PC-3 (cell line): ENCODE measurements around the gene GLS2. TPM values are rescaled to one million over a fixed set of nuclear protein-coding genes. Genes with fewer than 3 reads are reported as not detected.

Experiments used
- ATAC-seq: fragments of 200-7000 bp; cut with Tn5 transposase; 2 replicates; pipeline ENCODE4 v1.9.1; 2020; ENCODE audit warnings: mild to moderate bottlenecking, moderate library complexity
- Bru-seq: library from RNA; stranded (reverse); fragments of 400-500 nt; gene quantifications from one replicate; lab custom pipeline; 2021; lab: Mats Ljungman, UMichigan
- BruChase-seq, 2 experiments: library from RNA; stranded (reverse); fragments of 400-500 nt; gene quantifications; one replicate each; lab custom pipeline; 2021; lab: Mats Ljungman, UMichigan
- BruUV-seq: library from RNA; stranded (reverse); fragments of 400-500 nt; replicated peaks from 2 replicates; lab custom pipeline; 2021; lab: Mats Ljungman, UMichigan
- CTCF ChIA-PET: fragments of 300-600 bp; sonication (Branson Sonifier 250); formaldehyde crosslinking; loops from one replicate; lab custom pipeline; 2022; ENCODE audit warnings: antibody characterized with exemption; lab: Charles Lee
- POLR2A ChIA-PET: fragments of 300-600 bp; sonication (Branson Sonifier 250); formaldehyde crosslinking; loops from one replicate; lab custom pipeline; 2022; ENCODE audit warnings: antibody characterized with exemption; ENCODE audit not compliant: unreplicated experiment; lab: Charles Lee
- DNase-seq: peaks from one replicate; pipeline ENCODE4 v3.0.0-alpha.2; 2015
- H2AFZ ChIP-seq: fragments of 300-600 bp; sonication (generic); 2 replicates; pipeline ENCODE4 v1.6.0; 2016; ENCODE audit warnings: antibody characterized with exemption, low read length
- H3F3A ChIP-seq: fragments of 300-600 bp; sonication (generic); one replicate; pipeline ENCODE4 v1.6.0; 2017; ENCODE audit warnings: antibody characterized with exemption, low read length, control low read depth, mild to moderate bottlenecking; ENCODE audit not compliant: unreplicated experiment
- H3K27ac ChIP-seq: fragments of 300-600 bp; sonication (generic); 2 replicates; pipeline ENCODE4 v1.5.1; 2016; ENCODE audit warnings: mild to moderate bottlenecking, low read length
- H3K27me3 ChIP-seq: fragments of 300-600 bp; sonication (generic); 2 replicates; pipeline ENCODE4 v1.6.1; 2016; ENCODE audit warnings: low read length, mixed read lengths
- H3K36me3 ChIP-seq: fragments of 300-600 bp; sonication (generic); 2 replicates; pipeline ENCODE4 v1.6.1; 2016; ENCODE audit warnings: low read depth, mixed run types, low read length, mixed read lengths
- H3K4me1 ChIP-seq: fragments of 300-600 bp; sonication (generic); 2 replicates; pipeline ENCODE4 v1.5.1; 2016; ENCODE audit warnings: low read length; ENCODE audit not compliant: insufficient read depth
- H3K4me2 ChIP-seq: fragments of 300-600 bp; sonication (generic); 2 replicates; pipeline ENCODE4 v1.6.0; 2016; ENCODE audit warnings: low read length
- H3K4me3 ChIP-seq: fragments of 300-600 bp; sonication (generic); 2 replicates; pipeline ENCODE4 v1.5.1; 2016; ENCODE audit warnings: mild to moderate bottlenecking, low read length, mixed read lengths
- H3K79me2 ChIP-seq: fragments of 300-600 bp; sonication (generic); 2 replicates; pipeline ENCODE4 v1.6.1; 2017; ENCODE audit warnings: low read length, mixed read lengths
- H3K9ac ChIP-seq: fragments of 300-600 bp; sonication (generic); 2 replicates; pipeline ENCODE4 v1.6.0; 2016; ENCODE audit warnings: mild to moderate bottlenecking, low read length
- H3K9me2 ChIP-seq: fragments of 300-600 bp; sonication (generic); replicated peaks from 2 replicates; pipeline ENCODE4 v1.6.1; 2016; ENCODE audit warnings: mixed run types, low read length, mixed read lengths
- H3K9me3 ChIP-seq: fragments of 300-600 bp; sonication (generic); 2 replicates; pipeline ENCODE4 v1.6.1; 2016; ENCODE audit warnings: low read length, mixed read lengths
- H4K20me1 ChIP-seq: fragments of 300-600 bp; sonication (generic); 2 replicates; pipeline ENCODE4 v1.6.1; 2016; ENCODE audit warnings: low read length, mixed read lengths
- CTCF ChIP-seq: fragments of 300-600 bp; sonication (generic); conservative IDR thresholded peaks from 2 replicates; pipeline ENCODE4 v1.5.1; 2017; ENCODE audit warnings: antibody characterized with exemption, low read depth, mild to moderate bottlenecking, low read length
- EZH2 ChIP-seq: fragments of 300-600 bp; sonication (generic); IDR thresholded peaks from one replicate; pipeline ENCODE4 v1.6.1; 2017; ENCODE audit warnings: antibody characterized with exemption, mild to moderate bottlenecking, low read length; ENCODE audit not compliant: unreplicated experiment
- EZH2phosphoT487 ChIP-seq: fragments of 300-600 bp; sonication (generic); IDR thresholded peaks from 2 replicates; pipeline ENCODE4 v1.6.1; 2018; ENCODE audit warnings: mild to moderate bottlenecking, antibody characterized with exemption, low read length, borderline replicate concordance
- intact Hi-C: fragments of 100-400 bp; cut with micrococcal nuclease; formaldehyde crosslinking; loops from 2 replicates; pipeline ENCODE4 v1.9.0; 2023
- long read RNA-seq: library from polyadenylated mRNA; unstranded; transcript quantifications from one replicate; pipeline ENCODE4 v2.0.0, GENCODE V29; 2021; ENCODE audit not compliant: unreplicated experiment
- total RNA-seq: library from RNA; depleted of rRNA; stranded (reverse); fragments of >200 nt; gene quantifications from 2 replicates; pipeline ENCODE4 v1.2.3, GENCODE V29; 2014; rRNA removed

Gene GLS2
- total RNA-seq = 4.0 and 7.3 TPM in 2 replicates
- percentile 42 among the genes with signal in this experiment for Bru-seq, nascent RNA
- BruChase-seq, experiment 1, labeled RNA remaining after a 6-hour chase = percentile 49 among the genes with signal in this experiment
- percentile 50 among the genes with signal in this experiment for BruChase-seq, experiment 2, labeled RNA remaining after a 2-hour chase
- long read RNA-seq, transcript GLS2-201 (18 exons, 2,623 nt) = major isoform, 7 of 15 reads
- long read RNA-seq, partial matches to known transcripts = 0 of 15 reads
- long read RNA-seq, other reads (novel, unspliced or antisense) = 6 of 15 reads

GRCh38 chr12:56488041-56488955 is at the start of gene GLS2:
TSS of gene GLS2 (minus strand) at chr12:56488161. CDS start at chr12:56488118, 43 bp downstream.
- no peaks in the 10 kb centered on the region for H4K20me1 ChIP-seq
- no TSS peak for BruUV-seq
- peak within 1 kb of the TSS; percentile 84 for H3K4me3 ChIP-seq
- DNase-seq (peak; percentile 84), ATAC-seq (peak; percentile 95)
- H3K36me3 ChIP-seq = no peaks in the 10 kb centered on the region
- H3K27ac ChIP-seq = no peak within 1 kb of the TSS
- H3K27me3 ChIP-seq = no peaks in the 10 kb centered on the region
- H3K4me1 ChIP-seq = peaks cover 5% of the 10 kb centered on the region; the same call in 1 of the 2 replicates
- ChIA-PET POLR2A (interaction anchor here (0.5 to 0.7 kb wide), 2 partner anchors 131 to 444 kb away, joined by 3 read pairs; no protein-coding TSS in a partner anchor), CTCF (interaction anchor here (0.6 kb wide), 1 partner anchor 158 kb away, joined by 3 read pairs; no protein-coding TSS in a partner anchor)
- peak within 1 kb of the TSS; percentile 96 for H2AFZ ChIP-seq
- H3K9me2 ChIP-seq = no peaks in the 10 kb centered on the region
- H3K4me2 ChIP-seq = peak within 1 kb of the TSS; percentile 100
- no peaks in the 10 kb centered on the region for H3F3A ChIP-seq
- no peak for TF ChIP-seq EZH2
- TF ChIP-seq CTCF = no peak
- TF ChIP-seq EZH2phosphoT487 = no peak
- H3K79me2 ChIP-seq = no peaks in the 10 kb centered on the region
- no peaks in the 10 kb centered on the region for H3K9me3 ChIP-seq
- intact Hi-C loops = no loop called here
- peak within 1 kb of the TSS; percentile 34 for H3K9ac ChIP-seq

DNA sequence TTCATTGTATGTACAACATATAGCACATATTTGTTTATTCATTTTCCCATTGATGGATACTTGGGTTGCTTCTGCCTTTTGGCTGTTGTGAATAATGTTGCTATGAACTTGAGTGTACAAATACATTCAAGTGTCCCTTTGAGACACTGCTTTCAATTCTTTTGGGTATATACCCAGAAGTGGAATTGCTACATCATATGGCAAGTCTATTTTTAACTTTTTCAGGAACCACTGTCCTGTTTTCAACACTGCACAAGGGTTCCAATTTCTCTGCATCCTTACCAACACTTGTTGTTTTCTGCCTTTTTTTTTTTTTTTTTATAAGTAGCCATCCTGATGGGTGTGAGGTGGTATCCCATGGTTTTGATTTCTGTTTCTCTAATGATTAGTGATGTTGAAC is 49.6 kb upstream of the GLS2 start:
- Histone ChIP-seq H2AFZ (no peak overlapping the region), H3K9me2 (no peaks in the 10 kb centered on the region), H3K4me3 (no peak overlapping the region), H3K9ac (no peak overlapping the region), H3K36me3 (0 out of 2 replicates have a peak, but pooled peaks cover 4% of the 10 kb centered on the region), H3K79me2 (peaks cover 56% of the 10 kb centered on the region), H3K27me3 (no peaks in the 10 kb centered on the region), H3K4me2 (0 out of 2 replicates have a peak overlapping the region, but pooled peaks have one; percentile 8), H3K27ac (no peak overlapping the region), H3F3A (no peaks in the 10 kb centered on the region), H3K4me1 (peaks cover 7% of the 10 kb centered on the region), H4K20me1 (no peaks in the 10 kb centered on the region), H3K9me3 (no peaks in the 10 kb centered on the region)
- no TSS peak for BruUV-seq
- TF ChIP-seq EZH2 (no peak), CTCF (no peak), EZH2phosphoT487 (no peak)
- DNase-seq (no peak), ATAC-seq (no peak)
- POLR2A ChIA-PET = no interaction called here
- intact Hi-C loops = no loop called here
- CTCF ChIA-PET = no interaction called here
